HepG2 (cell line): ENCODE results near the gene BMI1. TPM values are rescaled to one million over a fixed set of nuclear protein-coding genes. Genes with fewer than 3 reads are reported as not detected.

Source experiments
- ATF7-NPFF ChIP-seq: sonication (generic); formaldehyde crosslinking; IDR thresholded peaks from 2 replicates; pipeline ENCODE4 v1.8.1; 2023; ENCODE audit warnings: mild to moderate bottlenecking, low read depth, missing genetic modification reagents, moderate library complexity
- BRF2 ChIP-seq: sonication (generic); formaldehyde crosslinking; IDR thresholded peaks from 2 replicates; pipeline ENCODE4 v1.8.1; 2022; ENCODE audit warnings: mild to moderate bottlenecking, missing genetic modification reagents
- CBX2 ChIP-seq, 2 experiments: fragments of 200-600 bp in 1 of 2; sonication (generic); formaldehyde crosslinking in 1 of 2; IDR thresholded peaks; 2 replicates each; pipeline versions ENCODE4 v1.7.0 to v1.8.1; 2018 to 2022; ENCODE audit warnings: low read depth in 2 of 2, low read length in 1 of 2, mild to moderate bottlenecking in 1 of 2, missing genetic modification reagents in 1 of 2
- MAZ ChIP-seq, 2 experiments: sonication (generic) in 1 of 2; formaldehyde crosslinking in 1 of 2; IDR thresholded peaks; 2 replicates each; pipeline versions ENCODE4 v1.5.0 to v1.6.1; 2012 to 2020; ENCODE audit warnings: low read depth in 2 of 2, mild to moderate bottlenecking in 2 of 2, borderline replicate concordance in 1 of 2, improper control_type of control experiment in 1 of 2, low read length in 1 of 2, missing genetic modification reagents in 1 of 2, moderate library complexity in 1 of 2
- MYPOP ChIP-seq: sonication (generic); formaldehyde crosslinking; IDR thresholded peaks from 2 replicates; pipeline ENCODE4 v1.8.1; 2023; ENCODE audit warnings: mild to moderate bottlenecking, moderate library complexity, missing genetic modification reagents
- NFYB ChIP-seq: sonication (generic); formaldehyde crosslinking; IDR thresholded peaks from 2 replicates; pipeline ENCODE4 v1.4.0; 2020; ENCODE audit warnings: missing genetic modification reagents
- REPIN1 ChIP-seq: sonication (generic); formaldehyde crosslinking; IDR thresholded peaks from 2 replicates; pipeline ENCODE4 v1.8.0; 2022; ENCODE audit warnings: missing genetic modification reagents, low read depth, mild to moderate bottlenecking, borderline replicate concordance
- SALL1 ChIP-seq: sonication (generic); formaldehyde crosslinking; IDR thresholded peaks from 2 replicates; pipeline ENCODE4 v1.8.0; 2022; ENCODE audit warnings: mild to moderate bottlenecking, missing genetic modification reagents
- SAP130 ChIP-seq: IDR thresholded peaks from 2 replicates; pipeline ENCODE4 v1.6.1; 2016; ENCODE audit warnings: low read depth
- ZFYVE20 ChIP-seq: sonication (generic); formaldehyde crosslinking; IDR thresholded peaks from 2 replicates; pipeline ENCODE4 v1.8.0; 2023; ENCODE audit warnings: low read depth, mild to moderate bottlenecking, moderate library complexity, missing genetic modification reagents, borderline replicate concordance
- ZMAT3 ChIP-seq: sonication (generic); formaldehyde crosslinking; conservative IDR thresholded peaks from 2 replicates; pipeline ENCODE4 v1.7.0; 2021; ENCODE audit warnings: missing genetic modification reagents
- ZNF142 ChIP-seq: sonication (generic); formaldehyde crosslinking; IDR thresholded peaks from 2 replicates; pipeline ENCODE4 v1.4.0; 2020; ENCODE audit warnings: missing genetic modification reagents
- ZNF205 ChIP-seq: IDR thresholded peaks from 2 replicates; pipeline ENCODE4 v1.6.1; 2018; ENCODE audit warnings: missing biosample characterization, missing genetic modification reagents
- ZNF235 ChIP-seq: sonication (generic); formaldehyde crosslinking; IDR thresholded peaks from 2 replicates; pipeline ENCODE4 v1.8.1; 2023; ENCODE audit warnings: mild to moderate bottlenecking, missing genetic modification reagents, borderline replicate concordance
- ZNF501 ChIP-seq: sonication (generic); formaldehyde crosslinking; IDR thresholded peaks from 2 replicates; pipeline ENCODE4 v1.5.1; 2020; ENCODE audit warnings: mild to moderate bottlenecking, moderate library complexity, missing genetic modification reagents
- ZNF605 ChIP-seq: sonication (generic); formaldehyde crosslinking; IDR thresholded peaks from 2 replicates; pipeline ENCODE4 v1.8.0; 2022; ENCODE audit warnings: mild to moderate bottlenecking, missing genetic modification reagents
- ZNF703 ChIP-seq: sonication (generic); formaldehyde crosslinking; IDR thresholded peaks from 2 replicates; pipeline ENCODE4 v1.5.1; 2020; ENCODE audit warnings: missing genetic modification reagents, mild to moderate bottlenecking, moderate library complexity, borderline replicate concordance
- ZNF775 ChIP-seq: sonication (generic); formaldehyde crosslinking; IDR thresholded peaks from 2 replicates; pipeline ENCODE4 v1.4.0; 2020; ENCODE audit warnings: missing genetic modification reagents, mild to moderate bottlenecking, moderate library complexity, borderline replicate concordance
- ZNF782 ChIP-seq: sonication (generic); formaldehyde crosslinking; IDR thresholded peaks from 2 replicates; pipeline ENCODE4 v1.4.0; 2020; ENCODE audit warnings: missing genetic modification reagents, mild to moderate bottlenecking, borderline replicate concordance
- polyA plus RNA-seq, 8 experiments: library from polyadenylated mRNA; depleted of rRNA in 3 of 8; stranded (reverse) in 7 of 8; unstranded in 1 of 8; fragments of >200 nt; fragmentation: Illumina TruSeq in 4 of 8; extraction: Trizol in 4 of 8; gene quantifications; 2 replicates each; pipeline versions ENCODE4 v1.2.1 to v1.2.3, GENCODE V29; 2011 to 2016; ENCODE audit warnings: low read depth in 4 of 8, missing spikeins in 1 of 8, mixed read lengths in 1 of 8; ENCODE audit not compliant: insufficient read depth in 1 of 8
- total RNA-seq, 5 experiments: library from RNA; depleted of rRNA; stranded (reverse); fragments of >200 nt; fragmentation: Illumina TruSeq; extraction: Trizol; gene quantifications; 2 replicates each; pipeline ENCODE4 v1.2.3, GENCODE V29; 2016; ENCODE audit warnings: low read depth in 1 of 5

Gene BMI1
- total and polyA plus RNA-seq, 2 of the 13 experiments (the other 11 are each of a cell fraction or from before 2014, with no cell fraction given) = 30.5 to 44.0 TPM

GRCh38 chr10:22341190-22341925 lies 20.5 kb downstream of the BMI1 start (continued):
- TF ChIP-seq SAP130 (CRISPR knock-in tag) = 0 out of 2 replicates have a peak, but pooled peaks have one; percentile 4
- TF ChIP-seq ZNF235 (CRISPR knock-in tag) = 0 out of 2 replicates have a peak, but pooled peaks have one; percentile 42
- TF ChIP-seq REPIN1 (CRISPR knock-in tag) = no peak
- 0 out of 2 replicates have a peak, but pooled peaks have one; percentile 32 for TF ChIP-seq ZNF605
- TF ChIP-seq MYPOP = 0 out of 2 replicates have a peak, but pooled peaks have one; percentile 9
- TF ChIP-seq SALL1 = peak; percentile 14; the same call in 1 of the 2 replicates
- TF ChIP-seq ZNF782 = 0 out of 2 replicates have a peak, but pooled peaks have one; percentile 26
- no peak for TF ChIP-seq ZNF205 (CRISPR knock-in tag)
- peak; percentile 94 for TF ChIP-seq CBX2 (IDR thresholded peaks at IDR 0.05; ENCODE audit: low read depth, low read length)
- TF ChIP-seq CBX2 (CRISPR knock-in tag; IDR thresholded peaks at IDR 0.05; ENCODE audit: low read depth) = no peak; the same call in 1 of the 2 replicates
- TF ChIP-seq ATF7-NPFF (CRISPR knock-in tag) = no peak
- TF ChIP-seq ZNF142 (CRISPR knock-in tag) = peak; percentile 15; the same call in 1 of the 2 replicates
- TF ChIP-seq MAZ (IDR thresholded peaks at IDR 0.05; ENCODE audit: borderline replicate concordance, low read depth, low read length) = 0 out of 2 replicates have a peak, but pooled peaks have one; percentile 11
- TF ChIP-seq MAZ (CRISPR knock-in tag; IDR thresholded peaks at IDR 0.05; ENCODE audit: low read depth) = no peak
- TF ChIP-seq BRF2 (CRISPR knock-in tag) = no peak
- TF ChIP-seq ZNF703 = 0 out of 2 replicates have a peak, but pooled peaks have one; percentile 32
- 0 out of 2 replicates have a peak, but pooled peaks have one; percentile 16 for TF ChIP-seq ZMAT3 (CRISPR knock-in tag)
- peak; percentile 29; the same call in 1 of the 2 replicates for TF ChIP-seq ZNF501 (CRISPR knock-in tag)
- 0 out of 2 replicates have a peak, but pooled peaks have one; percentile 49 for TF ChIP-seq ZNF775 (CRISPR knock-in tag)
- no peak for TF ChIP-seq NFYB (CRISPR knock-in tag)
- 0 out of 2 replicates have a peak, but pooled peaks have one; percentile 36 for TF ChIP-seq ZFYVE20 (CRISPR knock-in tag)
